Liver (tissue), 9 donors: ENCODE measurements around the gene FSD1L. TPM values are rescaled to one million over a fixed set of nuclear protein-coding genes. Genes with fewer than 3 reads are reported as not detected.

Source experiments
- DNase-seq: peaks from one replicate; pipeline ENCODE4 v3.0.0-alpha.2; 2017; ENCODE audit warnings: low spot score
- H3K27ac ChIP-seq, 2 donors: one replicate each; pipeline ENCODE4 v1.7.0; 2013; ENCODE audit warnings: inconsistent platforms in 2 of 2, low read length in 2 of 2, control low read depth in 1 of 2, low read depth in 1 of 2, mild to moderate bottlenecking in 1 of 2
- H3K27me3 ChIP-seq, 4 donors: one replicate each; pipeline versions ENCODE4 v1.6.1 to v1.7.0; 2013; ENCODE audit warnings: low read length in 3 of 4, inconsistent platforms in 1 of 4, mild to moderate bottlenecking in 1 of 4, moderate library complexity in 1 of 4; ENCODE audit not compliant: control insufficient read depth in 4 of 4, insufficient read depth in 4 of 4
- H3K36me3 ChIP-seq, 4 donors: one replicate each; pipeline versions ENCODE4 v1.6.1 to v1.7.0; 2013; ENCODE audit warnings: low read length in 3 of 4, mild to moderate bottlenecking in 3 of 4, low read depth in 1 of 4, moderate library complexity in 1 of 4; ENCODE audit not compliant: control insufficient read depth in 4 of 4, insufficient read depth in 3 of 4
- H3K4me1 ChIP-seq, 4 donors: one replicate each; pipeline versions ENCODE4 v1.6.1 to v1.7.0; 2013; ENCODE audit warnings: low read length in 3 of 4, mild to moderate bottlenecking in 3 of 4, moderate library complexity in 1 of 4; ENCODE audit not compliant: control insufficient read depth in 4 of 4, insufficient read depth in 4 of 4
- H3K4me3 ChIP-seq, 3 donors: one replicate each; pipeline versions ENCODE4 v1.6.1 to v1.7.0; 2013; ENCODE audit warnings: low read length in 3 of 3, control low read depth in 1 of 3, low read depth in 1 of 3, mild to moderate bottlenecking in 1 of 3
- H3K9ac ChIP-seq, 2 donors: one replicate each; pipeline ENCODE4 v1.7.0; 2013; ENCODE audit warnings: low read length in 2 of 2, mild to moderate bottlenecking in 2 of 2, moderate library complexity in 2 of 2, control low read depth in 1 of 2, low read depth in 1 of 2
- H3K9me3 ChIP-seq, 4 donors: one replicate each; pipeline versions ENCODE4 v1.6.1 to v1.7.0; 2013; ENCODE audit warnings: low read length in 3 of 4; ENCODE audit not compliant: control insufficient read depth in 4 of 4
- ATF3 ChIP-seq: IDR thresholded peaks from 2 replicates; pipeline ENCODE4 v1.6.1; 2016; ENCODE audit warnings: antibody characterized with exemption
- CTCF ChIP-seq: fragments of 150-350 bp; IDR thresholded peaks from 2 replicates; pipeline ENCODE4 v1.5.1; 2017; ENCODE audit warnings: improper control_type of control experiment, low read depth, low read length; ENCODE audit not compliant: missing input control
- EGR1 ChIP-seq, 2 donors: IDR thresholded peaks; 2 replicates each; pipeline ENCODE4 v1.6.1; 2016 to 2018; ENCODE audit warnings: antibody characterized with exemption in 2 of 2, low read depth in 2 of 2
- FOXA1 ChIP-seq: IDR thresholded peaks from 2 replicates; pipeline ENCODE4 v1.6.1; 2016; ENCODE audit warnings: antibody characterized with exemption
- FOXA2 ChIP-seq: IDR thresholded peaks from 2 replicates; pipeline ENCODE4 v1.6.1; 2016; ENCODE audit warnings: antibody characterized with exemption
- GABPA ChIP-seq, 2 donors: IDR thresholded peaks in 1 of 2; conservative IDR thresholded peaks in 1 of 2; 2 replicates each; pipeline ENCODE4 v1.6.1; 2016; ENCODE audit warnings: antibody characterized with exemption in 2 of 2, mild to moderate bottlenecking in 1 of 2, moderate library complexity in 1 of 2
- HNF4A ChIP-seq, 2 donors: conservative IDR thresholded peaks; 2 replicates each; pipeline ENCODE4 v1.6.1; 2016; ENCODE audit warnings: antibody characterized with exemption in 2 of 2, mild to moderate bottlenecking in 2 of 2
- HNF4G ChIP-seq: IDR thresholded peaks from 2 replicates; pipeline ENCODE4 v1.6.1; 2016; ENCODE audit warnings: antibody characterized with exemption
- JUND ChIP-seq, 2 donors: IDR thresholded peaks; 2 replicates each; pipeline ENCODE4 v1.6.1; 2016; ENCODE audit warnings: antibody characterized with exemption in 2 of 2
- MAX ChIP-seq: IDR thresholded peaks from 2 replicates; pipeline ENCODE4 v1.6.1; 2016; ENCODE audit warnings: antibody characterized with exemption
- NR2F2 ChIP-seq: IDR thresholded peaks from 2 replicates; pipeline ENCODE4 v1.6.1; 2016; ENCODE audit warnings: antibody characterized with exemption
- RAD21 ChIP-seq, 2 donors: IDR thresholded peaks; 2 replicates each; pipeline ENCODE4 v1.6.1; 2016; ENCODE audit warnings: antibody characterized with exemption in 2 of 2, mild to moderate bottlenecking in 2 of 2
- REST ChIP-seq: IDR thresholded peaks from 2 replicates; pipeline ENCODE4 v1.6.1; 2016; ENCODE audit warnings: antibody characterized with exemption, mild to moderate bottlenecking
- RXRA ChIP-seq, 2 donors: IDR thresholded peaks; 2 replicates each; pipeline ENCODE4 v1.6.1; 2017 to 2018; ENCODE audit warnings: antibody characterized with exemption in 2 of 2, mild to moderate bottlenecking in 1 of 2
- SP1 ChIP-seq: IDR thresholded peaks from 2 replicates; pipeline ENCODE4 v1.6.1; 2018; ENCODE audit warnings: antibody characterized with exemption, mild to moderate bottlenecking
- TAF1 ChIP-seq: conservative IDR thresholded peaks from 2 replicates; pipeline ENCODE4 v1.6.1; 2016; ENCODE audit warnings: antibody characterized with exemption, mild to moderate bottlenecking
- YY1 ChIP-seq: IDR thresholded peaks from 2 replicates; pipeline ENCODE4 v1.6.1; 2016; ENCODE audit warnings: antibody characterized with exemption, mild to moderate bottlenecking
- ZBTB33 ChIP-seq: IDR thresholded peaks from 2 replicates; pipeline ENCODE4 v1.6.1; 2016; ENCODE audit warnings: antibody characterized with exemption
- WGBS: extraction: QIAGEN DNeasy Blood & Tissue Kit; methylation state at CpG from one replicate; pipeline ENCODE4 v1.1.7; 2013; 5-methylcytosine and 5-hydroxymethylcytosine counted together
- polyA plus RNA-seq, 2 donors: library from polyadenylated mRNA; stranded (reverse) in 1 of 2; unstranded in 1 of 2; fragments of 200-250 nt in 1 of 2; fragments of >200 nt in 1 of 2; fragmentation: Nextera tagmentation in 1 of 2; extraction: Ambion mirVana in 1 of 2; gene quantifications; one replicate each; pipeline versions ENCODE4 v1.2.1 to v1.2.3, GENCODE V29; 2013 to 2015
- total RNA-seq, 2 donors: library from RNA; depleted of rRNA; stranded (reverse); fragments of >200 nt; gene quantifications; one replicate each; pipeline ENCODE4 v1.2.3, GENCODE V29; 2014
- donor health status: healthy.
- donor health status: healthy.
- donor health status: healthy.
- donor health status: healthy.
- donor health status: healthy.

Gene FSD1L
- total and polyA plus RNA-seq, 4 donors, result 0.38 to 3.6 (median 1.9) TPM

GRCh38 chr9:105414947-105415661 lies 32.7 kb upstream of the FSD1L start:
- TF ChIP-seq REST, result no peak
- TF ChIP-seq MAX, result peak; percentile 8
- no peak for TF ChIP-seq SP1
- TF ChIP-seq HNF4G, result no peak
- peak; percentile 79 for TF ChIP-seq CTCF
- TF ChIP-seq YY1, result no peak
- no peak for TF ChIP-seq ZBTB33
- TF ChIP-seq HNF4A (conservative IDR thresholded peaks at IDR 0.05), result no peak
- no peak for TF ChIP-seq NR2F2
- peak; percentile 95 for TF ChIP-seq RAD21 (IDR thresholded peaks at IDR 0.05)
- no peak for TF ChIP-seq ATF3
- TF ChIP-seq FOXA2, result no peak
- whole genome bisulfite sequencing, result 4% methylated on average over 6 of the region's 6 CpGs
- peaks cover 1 to 54% (median 51%) of the 10 kb centered on the region in 4 donors for H3K4me1 ChIP-seq
- peak; percentile 67 for DNase-seq
- H3K36me3 ChIP-seq, result no peaks in the 10 kb centered on the region
- peaks cover 0 to 2% (median 0%) of the 10 kb centered on the region in 4 donors for H3K9me3 ChIP-seq
- H3K27me3 ChIP-seq, result no peaks in the 10 kb centered on the region
- H3K4me3 ChIP-seq, result no peak overlapping the region
- H3K9ac ChIP-seq, result peak overlapping the region in 1 of 2 donors; percentile 18
- H3K27ac ChIP-seq, result peak overlapping the region in 1 of 2 donors; percentile 10

GRCh38 chr9:105415662-105415980 lies 32.2 kb upstream of the FSD1L start:
- Histone ChIP-seq H3K9ac (no peak overlapping the region), H3K36me3 (no peaks in the 10 kb centered on the region), H3K27me3 (no peaks in the 10 kb centered on the region), H3K27ac (no peak overlapping the region), H3K4me3 (no peak overlapping the region), H3K9me3 (peaks cover 0 to 2% (median 0%) of the 10 kb centered on the region in 4 donors), H3K4me1 (peaks cover 4 to 57% (median 53%) of the 10 kb centered on the region in 4 donors)
- WGBS, result 82% methylated on average over 8 of the region's 8 CpGs
- no peak for DNase-seq
- TF ChIP-seq YY1 (no peak), CTCF (no peak), TAF1 (no peak), RAD21 (IDR thresholded peaks at IDR 0.05) (no peak), JUND (IDR thresholded peaks at IDR 0.05) (no peak), ATF3 (no peak), FOXA1 (no peak), SP1 (no peak), EGR1 (IDR thresholded peaks at IDR 0.05; ENCODE audit: low read depth in 2 of 2) (no peak), HNF4G (no peak), NR2F2 (no peak), GABPA (IDR thresholded peaks at IDR 0.05 in 1 of 2, conservative IDR thresholded peaks at IDR 0.05 in 1 of 2) (no peak), FOXA2 (no peak), ZBTB33 (no peak), RXRA (IDR thresholded peaks at IDR 0.05) (no peak)
